ENCODE results near the gene XRN1.

XRN1 gene

GRCh38 chr3:142281474-142281873 lies 166.4 kb downstream of the XRN1 start:
- Histone ChIP-seq H3K27me3 (ENCODE audit: insufficient read depth, poor library complexity, severe bottlenecking) (no peaks in the 10 kb centered on the region), H3K36me3 (ENCODE audit: low read depth) (no peaks in the 10 kb centered on the region), H3K4me1 (ENCODE audit: insufficient read depth, poor library complexity, severe bottlenecking) (no peaks in the 10 kb centered on the region), H3K9me3 (ENCODE audit: severe bottlenecking) (peaks cover 2% of the 10 kb centered on the region), H3K27ac (ENCODE audit: poor library complexity, severe bottlenecking) (no peak overlapping the region), H3K4me3 (ENCODE audit: severe bottlenecking) (no peak overlapping the region)
- ATAC-seq (ENCODE audit: low read depth) (no peak), DNase-seq (ENCODE audit: low spot score) (no peak)
- no peak for TF ChIP-seq CTCF (IDR thresholded peaks at IDR 0.05; ENCODE audit: poor library complexity, severe bottlenecking)

GRCh38 chr3:142279965-142280590 lies 167.8 kb downstream of the XRN1 start:
- Histone ChIP-seq H3K36me3 (ENCODE audit: low read depth) (no peaks in the 10 kb centered on the region), H3K9me3 (ENCODE audit: severe bottlenecking) (no peaks in the 10 kb centered on the region), H3K4me3 (ENCODE audit: severe bottlenecking) (no peak overlapping the region), H3K4me1 (ENCODE audit: insufficient read depth, poor library complexity, severe bottlenecking) (peaks cover 9% of the 10 kb centered on the region), H3K27me3 (ENCODE audit: insufficient read depth, poor library complexity, severe bottlenecking) (no peaks in the 10 kb centered on the region), H3K27ac (ENCODE audit: poor library complexity, severe bottlenecking) (no peak overlapping the region)
- peak; percentile 91 for ATAC-seq (ENCODE audit: low read depth)
- peak; percentile 71 for TF ChIP-seq CTCF (IDR thresholded peaks at IDR 0.05; ENCODE audit: poor library complexity, severe bottlenecking)
- no peak for DNase-seq (ENCODE audit: low spot score)

GRCh38 chr3:142278451-142278850 lies 169.4 kb downstream of the XRN1 start:
- peaks cover 9% of the 10 kb centered on the region for H3K4me1 ChIP-seq (ENCODE audit: insufficient read depth, poor library complexity, severe bottlenecking)
- DNase-seq (ENCODE audit: low spot score), result no peak
- H3K27me3 ChIP-seq (ENCODE audit: insufficient read depth, poor library complexity, severe bottlenecking), result no peaks in the 10 kb centered on the region
- H3K36me3 ChIP-seq (ENCODE audit: low read depth), result no peaks in the 10 kb centered on the region
- TF ChIP-seq CTCF (IDR thresholded peaks at IDR 0.05; ENCODE audit: poor library complexity, severe bottlenecking), result no peak
- H3K27ac ChIP-seq (ENCODE audit: poor library complexity, severe bottlenecking), result no peak overlapping the region
- ATAC-seq (ENCODE audit: low read depth), result no peak
- no peaks in the 10 kb centered on the region for H3K9me3 ChIP-seq (ENCODE audit: severe bottlenecking)
- no peak overlapping the region for H3K4me3 ChIP-seq (ENCODE audit: severe bottlenecking)

- Histone ChIP-seq H3K36me3 (ENCODE audit: low read depth) (no peaks in the 10 kb centered on the region), H3K4me1 (ENCODE audit: insufficient read depth, poor library complexity, severe bottlenecking) (peaks cover 9% of the 10 kb centered on the region), H3K9me3 (ENCODE audit: severe bottlenecking) (no peaks in the 10 kb centered on the region), H3K4me3 (ENCODE audit: severe bottlenecking) (no peak overlapping the region), H3K27ac (ENCODE audit: poor library complexity, severe bottlenecking) (no peak overlapping the region), H3K27me3 (ENCODE audit: insufficient read depth, poor library complexity, severe bottlenecking) (no peaks in the 10 kb centered on the region)
- ATAC-seq (ENCODE audit: low read depth) (no peak), DNase-seq (ENCODE audit: low spot score) (no peak)
- no peak for TF ChIP-seq CTCF (IDR thresholded peaks at IDR 0.05; ENCODE audit: poor library complexity, severe bottlenecking)
Observed at GRCh38 chr3:142276781-142277180, 171.1 kb downstream of the XRN1 start.

- no peak overlapping the region for H3K27ac ChIP-seq (ENCODE audit: poor library complexity, severe bottlenecking)
- no peak overlapping the region for H3K4me3 ChIP-seq (ENCODE audit: severe bottlenecking)
- ATAC-seq (ENCODE audit: low read depth), result peak; percentile 63
- no peaks in the 10 kb centered on the region for H3K27me3 ChIP-seq (ENCODE audit: insufficient read depth, poor library complexity, severe bottlenecking)
- H3K4me1 ChIP-seq (ENCODE audit: insufficient read depth, poor library complexity, severe bottlenecking), result peaks cover 9% of the 10 kb centered on the region
- H3K9me3 ChIP-seq (ENCODE audit: severe bottlenecking), result no peaks in the 10 kb centered on the region
- no peak for DNase-seq (ENCODE audit: low spot score)
- no peak for TF ChIP-seq CTCF (IDR thresholded peaks at IDR 0.05; ENCODE audit: poor library complexity, severe bottlenecking)
- H3K36me3 ChIP-seq (ENCODE audit: low read depth), result no peaks in the 10 kb centered on the region
Observed at GRCh38 chr3:142275856-142276255, 172.0 kb downstream of the XRN1 start.

Data from RWPE2 (cell line).